Measurements from ENCODE around the gene CHRD.

The CHRD gene

GRCh38 chr3:184361932-184362667 lies 17.8 kb upstream of the CHRD start:
- peak; percentile 42 for DNase-seq

- DNase-seq: peak; percentile 97
These were observed 16.9 kb upstream of the CHRD start for GRCh38 chr3:184362668-184363546.

GRCh38 chr3:184366619-184367289 lies 13.1 kb upstream of the CHRD start:
- peak; percentile 46 for DNase-seq

- DNase-seq: no peak
These were observed 11.7 kb upstream of the CHRD start for GRCh38 chr3:184368116-184368515.

GRCh38 chr3:184368586-184369183 lies 11.2 kb upstream of the CHRD start:
- DNase-seq: peak; percentile 61

- peak; percentile 82 for DNase-seq
These were observed 8.3 kb upstream of the CHRD start for GRCh38 chr3:184371570-184372018.

- no peak for DNase-seq
These were observed 7.5 kb upstream of the CHRD start for GRCh38 chr3:184372296-184372821.

GRCh38 chr3:184372911-184373310 lies 6.9 kb upstream of the CHRD start:
- DNase-seq: no peak

GRCh38 chr3:184373422-184373821 lies 6.4 kb upstream of the CHRD start:
- DNase-seq: no peak

GRCh38 chr3:184375747-184376461 lies 4.0 kb upstream of the CHRD start:
- no peak for DNase-seq

- DNase-seq: no peak
These were observed 2.5 kb upstream of the CHRD start for GRCh38 chr3:184377374-184377773.

- no peak for DNase-seq
These were observed 1.9 kb upstream of the CHRD start, which contains the start of gene THPO for GRCh38 chr3:184377882-184378445. TSS of gene THPO (minus strand) at chr3:184378207. CDS start at chr3:184376259, 1,948 bp downstream.

- no peak for DNase-seq
These were observed 1.1 kb upstream of the CHRD start for GRCh38 chr3:184378651-184379357.

GRCh38 chr3:184380185-184380626 lies 352 bp downstream of the CHRD start:
- DNase-seq: peak; percentile 36

- no peak for DNase-seq
These were observed 890 bp downstream of the CHRD start for GRCh38 chr3:184380627-184381260.

GRCh38 chr3:184381261-184382224 lies 1.7 kb downstream of the CHRD start:
- no peak for DNase-seq

GRCh38 chr3:184382326-184383032 lies 2.6 kb downstream of the CHRD start:
- no peak for DNase-seq

- no peak for DNase-seq
These were observed 3.3 kb downstream of the CHRD start for GRCh38 chr3:184383033-184383740.

Data from fibroblast of skin of right biceps (primary cell).